Measurements from ENCODE around the gene NUDCD2.
A peak's percentile ranks its signal among the peaks of the same experiment; 100 is the strongest.
"Not testable (repeated sequence)": the region's sequence is repeated elsewhere in the genome, so short reads cannot be mapped to it uniquely, and the experiment has no call there.

Gene NUDCD2

DNA sequence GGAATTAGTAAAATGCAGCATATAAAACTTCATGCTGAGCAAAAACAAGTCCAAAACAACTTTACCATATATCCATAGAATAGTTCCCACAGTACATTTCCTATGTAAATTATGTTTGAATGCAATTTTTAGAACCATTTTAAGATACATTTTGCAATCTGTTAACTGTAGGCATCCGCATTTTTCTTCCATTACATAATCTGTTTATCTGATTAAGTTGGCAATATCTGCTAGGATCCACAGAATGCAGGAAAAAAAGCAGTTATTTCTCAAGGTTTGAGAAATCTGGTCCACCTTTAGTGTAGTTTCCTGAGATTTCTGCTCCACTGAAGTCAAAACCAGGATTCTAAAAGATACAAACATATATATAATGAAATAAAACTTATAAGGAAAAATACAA is 6.2 kb downstream of the NUDCD2 start:
- Mint-ChIP-seq H3K9me3 (no peaks in the 10 kb centered on the region), H3K4me3 (no peak overlapping the region), H3K27ac (no peak overlapping the region), H3K36me3 (ENCODE audit: low read depth) (peaks cover 58% of the 10 kb centered on the region), H3K27me3 (no peaks in the 10 kb centered on the region), H3K4me1 (ENCODE audit: low read depth) (peaks cover 33% of the 10 kb centered on the region)

DNA sequence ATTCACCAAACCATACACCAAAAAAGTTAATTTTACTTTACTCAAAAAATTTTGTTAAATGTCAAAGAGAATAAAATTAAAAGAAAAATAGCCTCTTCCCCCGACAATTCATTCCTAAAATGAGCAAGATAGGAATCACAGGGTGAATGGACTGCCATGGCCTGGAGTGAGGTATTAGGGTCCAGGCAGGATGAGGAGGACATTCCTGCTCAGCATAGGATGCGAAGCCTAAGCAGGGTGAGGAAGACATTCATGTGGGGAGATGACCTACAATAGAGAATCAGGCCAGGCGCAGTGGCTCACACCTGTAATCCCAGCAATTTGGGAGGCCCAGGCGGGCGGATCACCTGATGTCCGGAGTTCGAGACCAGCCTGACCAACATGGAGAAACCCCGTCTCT is 8.4 kb downstream of the NUDCD2 start:
- H3K27me3 Mint-ChIP-seq: no peaks in the 10 kb centered on the region
- H3K9me3 Mint-ChIP-seq: no peaks in the 10 kb centered on the region
- no peak overlapping the region for H3K4me3 Mint-ChIP-seq
- H3K27ac Mint-ChIP-seq: no peak overlapping the region
- H3K36me3 Mint-ChIP-seq (ENCODE audit: low read depth): peaks cover 63% of the 10 kb centered on the region
- H3K4me1 Mint-ChIP-seq (ENCODE audit: low read depth): peaks cover 18% of the 10 kb centered on the region

DNA sequence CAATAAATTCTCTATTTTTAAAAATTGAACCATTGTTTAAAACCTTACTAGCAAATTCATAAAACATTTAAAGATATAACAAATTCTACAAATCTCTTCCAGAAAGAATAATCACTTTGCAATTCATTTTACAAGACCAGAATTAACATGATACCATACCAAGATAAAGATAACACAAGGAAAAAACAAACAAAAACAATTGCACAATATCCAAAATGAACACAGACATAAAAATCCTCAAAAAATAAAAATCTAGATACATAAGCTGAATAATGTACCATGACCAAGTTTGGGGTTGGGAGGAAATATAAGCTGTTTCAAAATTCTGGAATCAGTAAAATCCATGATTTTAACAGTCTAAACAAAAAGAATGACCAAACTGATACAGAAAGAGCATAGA is 11.4 kb downstream of the NUDCD2 start:
- Mint-ChIP-seq H3K36me3 (ENCODE audit: low read depth) (peaks cover 58% of the 10 kb centered on the region), H3K4me3 (no peak overlapping the region), H3K27ac (no peak overlapping the region)

DNA sequence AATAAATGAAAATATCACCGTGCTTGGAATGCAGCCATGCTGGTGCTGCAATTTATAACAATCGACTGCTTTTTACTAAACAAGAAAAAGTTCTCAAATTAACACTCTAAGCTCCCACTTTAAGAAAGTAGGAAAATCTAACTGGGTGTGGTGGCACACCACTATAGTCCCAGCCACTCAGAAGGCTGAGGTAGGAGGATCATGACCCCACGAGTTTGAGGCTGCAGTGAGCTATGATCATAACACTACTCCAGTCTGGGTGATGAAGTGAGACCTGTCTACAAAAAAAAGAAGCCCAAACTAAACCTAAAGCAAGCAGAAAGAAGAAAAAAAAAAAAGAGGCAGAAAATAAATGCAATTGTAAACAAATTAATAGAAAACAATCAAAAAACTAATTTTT is 12.0 kb downstream of the NUDCD2 start:
- Mint-ChIP-seq H3K36me3 (ENCODE audit: low read depth) (peaks cover 56% of the 10 kb centered on the region), H3K4me3 (no peak overlapping the region), H3K4me1 (ENCODE audit: low read depth) (peaks cover 3% of the 10 kb centered on the region), H3K27ac (peak overlapping the region; percentile 36), H3K9me3 (no peaks in the 10 kb centered on the region), H3K27me3 (no peaks in the 10 kb centered on the region)

More for the DNA sequence above, 11.4 kb downstream of the NUDCD2 start:
- Mint-ChIP-seq H3K4me1 (ENCODE audit: low read depth) (peaks cover 4% of the 10 kb centered on the region), H3K27me3 (no peaks in the 10 kb centered on the region), H3K9me3 (no peaks in the 10 kb centered on the region)

DNA sequence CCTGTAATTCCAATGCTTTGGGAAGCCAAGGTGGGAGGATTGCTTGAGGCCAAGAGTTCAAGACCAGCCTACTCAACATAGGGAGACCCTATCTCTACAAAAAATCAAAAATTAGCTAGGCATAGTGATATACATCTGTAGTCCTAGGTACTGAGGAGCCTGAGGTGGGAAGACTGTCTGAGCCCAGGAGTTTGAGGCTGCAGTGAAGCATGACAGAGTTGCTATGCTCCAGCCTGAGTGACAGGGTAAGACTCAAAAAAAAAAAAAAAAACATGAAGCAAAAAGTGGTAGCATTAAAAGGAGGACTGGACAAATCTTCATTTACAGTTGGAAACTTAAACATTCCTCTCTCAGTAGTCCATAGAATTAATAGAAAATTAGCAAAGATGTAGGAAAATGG is 12.7 kb downstream of the NUDCD2 start:
- H3K36me3 Mint-ChIP-seq (ENCODE audit: low read depth): peaks cover 59% of the 10 kb centered on the region
- no peak overlapping the region for H3K4me3 Mint-ChIP-seq
- no peak overlapping the region for H3K27ac Mint-ChIP-seq
- H3K9me3 Mint-ChIP-seq: no peaks in the 10 kb centered on the region
- no peaks in the 10 kb centered on the region for H3K27me3 Mint-ChIP-seq
- H3K4me1 Mint-ChIP-seq (ENCODE audit: low read depth): no peaks in the 10 kb centered on the region

DNA sequence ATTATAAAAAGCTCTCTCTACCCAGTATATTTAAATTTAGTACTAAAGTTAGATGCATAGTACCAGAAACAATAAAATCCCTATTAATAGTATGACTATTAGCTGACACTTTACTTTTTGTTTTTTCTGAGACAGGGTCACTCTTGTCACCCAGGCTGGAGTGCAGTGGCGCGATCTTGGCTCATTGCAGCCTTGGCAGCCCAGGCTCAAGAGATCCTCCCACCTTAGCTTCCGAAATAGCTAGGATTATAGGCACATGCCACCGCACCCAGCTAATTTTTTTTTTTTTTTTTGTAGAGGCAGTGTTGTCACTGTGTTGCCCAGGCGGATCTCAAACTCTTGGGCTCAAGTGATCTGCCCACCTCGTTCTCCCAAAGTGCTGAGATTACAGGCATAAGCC is 14.6 kb downstream of the NUDCD2 start:
- no peaks in the 10 kb centered on the region for H3K27me3 Mint-ChIP-seq
- H3K4me1 Mint-ChIP-seq (ENCODE audit: low read depth): peaks cover 11% of the 10 kb centered on the region
- H3K9me3 Mint-ChIP-seq: no peaks in the 10 kb centered on the region
- H3K27ac Mint-ChIP-seq: no peak overlapping the region
- peaks cover 67% of the 10 kb centered on the region for H3K36me3 Mint-ChIP-seq (ENCODE audit: low read depth)
- no peak overlapping the region for H3K4me3 Mint-ChIP-seq

DNA sequence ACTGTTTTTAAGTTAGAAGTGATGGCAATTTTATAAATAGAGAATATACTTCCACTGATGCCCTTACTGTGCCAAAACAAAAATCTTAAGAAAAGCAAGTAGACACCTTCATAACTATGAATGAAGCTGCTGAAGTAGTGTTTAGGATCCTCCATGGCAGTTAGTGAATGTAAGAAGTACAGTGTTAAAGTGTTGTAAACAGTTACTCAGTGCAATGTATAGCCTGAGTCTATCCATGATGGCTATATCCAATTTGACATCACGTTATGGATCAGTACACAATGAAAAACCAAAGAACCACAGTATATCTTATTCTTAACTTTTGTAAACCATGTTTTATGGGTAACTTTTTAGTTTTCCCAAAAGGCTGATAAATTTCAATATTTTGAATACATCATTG is 15.4 kb downstream of the NUDCD2 start:
- no peak overlapping the region for H3K27ac Mint-ChIP-seq
- no peak overlapping the region for H3K4me3 Mint-ChIP-seq
- H3K27me3 Mint-ChIP-seq: no peaks in the 10 kb centered on the region
- H3K4me1 Mint-ChIP-seq (ENCODE audit: low read depth): peaks cover 17% of the 10 kb centered on the region
- H3K36me3 Mint-ChIP-seq (ENCODE audit: low read depth): peaks cover 71% of the 10 kb centered on the region
- H3K9me3 Mint-ChIP-seq: no peaks in the 10 kb centered on the region

DNA sequence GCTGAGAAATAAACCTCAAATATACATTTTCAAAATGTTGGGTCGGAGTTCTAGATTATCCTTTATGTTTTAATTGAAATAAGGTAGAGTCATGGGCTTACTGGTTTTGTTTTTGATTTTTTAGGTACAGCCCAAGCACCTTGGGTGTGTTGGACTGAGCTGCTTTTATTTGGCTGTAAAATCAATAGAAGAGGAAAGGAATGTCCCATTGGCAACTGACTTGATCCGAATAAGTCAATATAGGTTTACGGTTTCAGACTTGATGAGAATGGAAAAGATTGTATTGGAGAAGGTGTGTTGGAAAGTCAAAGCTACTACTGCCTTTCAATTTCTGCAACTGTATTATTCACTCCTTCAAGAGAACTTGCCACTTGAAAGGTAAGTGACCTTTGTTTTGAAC is 18.9 kb downstream of the NUDCD2 start:
- no peaks in the 10 kb centered on the region for H3K27me3 Mint-ChIP-seq
- H3K9me3 Mint-ChIP-seq: no peaks in the 10 kb centered on the region
- H3K4me3 Mint-ChIP-seq: no peak overlapping the region
- H3K27ac Mint-ChIP-seq: no peak overlapping the region
- peaks cover 47% of the 10 kb centered on the region for H3K36me3 Mint-ChIP-seq (ENCODE audit: low read depth)
- H3K4me1 Mint-ChIP-seq (ENCODE audit: low read depth): peaks cover 43% of the 10 kb centered on the region

DNA sequence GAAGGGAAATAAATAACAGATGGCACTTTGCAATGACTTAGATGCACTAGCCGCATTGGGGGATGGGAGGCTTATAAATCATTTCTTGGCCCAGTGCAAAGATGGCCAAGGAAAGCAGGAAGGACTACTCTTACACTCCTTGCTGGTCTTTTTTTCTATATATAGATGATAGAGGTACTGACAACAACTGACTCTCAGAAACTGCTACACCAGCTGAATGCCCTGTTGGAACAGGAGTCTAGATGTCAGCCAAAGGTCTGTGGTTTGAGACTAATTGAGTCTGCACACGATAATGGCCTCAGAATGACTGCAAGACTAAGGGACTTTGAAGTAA is 20.8 kb downstream of the NUDCD2 start:
- Mint-ChIP-seq H3K4me1 (ENCODE audit: low read depth) (peaks cover 48% of the 10 kb centered on the region), H3K9me3 (no peaks in the 10 kb centered on the region), H3K4me3 (peak overlapping the region; percentile 91)

DNA sequence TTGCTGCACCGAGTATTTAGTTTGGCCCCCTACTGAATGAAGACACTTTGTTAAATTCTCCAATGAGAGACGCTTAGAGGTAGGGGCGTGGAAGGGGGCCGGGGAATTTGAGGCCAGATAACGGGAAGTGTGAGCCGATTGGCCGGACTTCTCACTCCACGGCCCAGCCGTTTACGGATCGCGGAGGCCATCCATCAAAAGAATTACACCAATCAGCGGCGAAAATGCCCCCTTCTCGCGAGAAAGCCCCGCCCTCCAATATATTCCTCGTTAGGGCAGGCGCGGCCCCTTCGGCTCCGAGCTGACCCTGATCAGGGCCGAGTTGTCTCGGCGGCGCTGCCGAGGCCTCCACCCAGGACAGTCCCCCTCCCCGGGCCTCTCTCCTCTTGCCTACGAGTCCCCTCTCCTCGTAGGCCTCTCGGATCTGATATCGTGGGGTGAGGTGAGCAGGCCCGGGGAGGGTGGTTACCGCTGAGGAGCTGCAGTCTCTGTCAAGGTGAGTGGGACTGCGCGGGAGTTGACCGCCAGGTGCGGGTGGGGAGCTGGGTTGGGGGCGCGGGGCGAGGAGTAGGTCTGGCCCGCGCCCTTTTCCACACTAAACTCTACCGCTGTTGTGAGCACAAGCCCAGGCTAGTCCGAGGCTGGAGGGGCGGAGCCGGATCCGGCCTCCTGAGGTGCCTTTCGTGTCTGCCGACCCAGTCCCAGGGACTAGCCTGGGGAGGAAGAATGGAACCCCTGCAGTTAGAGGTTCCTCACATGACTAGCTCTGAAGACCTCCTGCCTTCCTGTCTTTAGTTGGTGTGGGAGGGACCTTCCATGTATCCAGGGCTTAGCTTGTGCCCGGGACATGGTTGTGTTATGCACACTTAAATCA is 22.4 kb downstream of the NUDCD2 start, which contains the start of gene CCNG1:
CCNG1 (plus strand) TSS at position 287 of the 874 bp plus-strand sequence. CDS start 1,662 bp downstream, outside the sequence.
- Mint-ChIP-seq H3K36me3 (ENCODE audit: low read depth) (peaks cover 33% of the 10 kb centered on the region), H3K9me3 (no peaks in the 10 kb centered on the region)

More for the DNA sequence above, 20.8 kb downstream of the NUDCD2 start:
- H3K36me3 Mint-ChIP-seq (ENCODE audit: low read depth): peaks cover 40% of the 10 kb centered on the region
- no peaks in the 10 kb centered on the region for H3K27me3 Mint-ChIP-seq
- no peak overlapping the region for H3K27ac Mint-ChIP-seq

DNA sequence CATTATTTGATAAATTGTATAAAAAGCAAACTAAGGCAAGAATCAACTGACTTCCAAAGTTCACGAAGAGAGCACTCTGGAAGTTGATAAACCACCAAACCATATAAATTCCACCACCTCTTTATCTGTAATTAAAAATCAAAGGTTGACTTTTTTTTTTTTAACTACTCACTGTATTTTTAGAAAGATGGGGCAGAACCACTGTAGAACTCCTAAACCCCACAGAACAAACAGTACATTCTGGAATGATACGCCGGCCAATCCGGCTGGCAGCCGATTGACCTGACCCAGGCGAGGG is 22.9 kb downstream of the NUDCD2 start:
- no peaks in the 10 kb centered on the region for H3K27me3 Mint-ChIP-seq
- peak overlapping the region; percentile 91 for H3K4me3 Mint-ChIP-seq
- peaks cover 27% of the 10 kb centered on the region for H3K36me3 Mint-ChIP-seq (ENCODE audit: low read depth)
- H3K4me1 Mint-ChIP-seq (ENCODE audit: low read depth): peaks cover 48% of the 10 kb centered on the region
- H3K27ac Mint-ChIP-seq: peak overlapping the region; percentile 88
- H3K9me3 Mint-ChIP-seq: no peaks in the 10 kb centered on the region

More for the DNA sequence above, 22.4 kb downstream of the NUDCD2 start, which contains the start of gene CCNG1:
- Mint-ChIP-seq H3K27me3 (no peaks in the 10 kb centered on the region), H3K4me3 (peak within 1 kb of the TSS; percentile 91), H3K27ac (peak within 1 kb of the TSS; percentile 88), H3K4me1 (ENCODE audit: low read depth) (peaks cover 48% of the 10 kb centered on the region)

DNA sequence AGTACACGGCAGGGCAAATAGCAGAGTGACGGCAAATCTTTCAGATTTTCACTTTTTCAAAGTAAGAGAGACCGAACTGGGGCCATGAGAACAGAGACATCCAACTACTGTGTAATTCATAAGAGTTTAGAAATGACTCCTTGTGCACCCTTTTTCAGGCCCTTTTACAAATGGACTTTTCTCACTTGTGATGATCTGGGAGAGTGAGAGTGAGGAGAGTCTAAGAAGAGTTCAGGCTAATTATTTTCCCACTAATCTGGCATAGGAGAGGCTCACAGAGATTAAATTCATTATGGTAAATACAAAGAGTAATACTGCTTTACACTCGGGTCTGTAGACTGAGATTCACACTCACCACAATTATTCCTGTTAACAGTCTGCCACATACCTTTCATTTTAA is 23.4 kb downstream of the NUDCD2 start:
- peak overlapping the region; percentile 91 for H3K4me3 Mint-ChIP-seq
- no peaks in the 10 kb centered on the region for H3K27me3 Mint-ChIP-seq
- no peaks in the 10 kb centered on the region for H3K9me3 Mint-ChIP-seq
- peaks cover 24% of the 10 kb centered on the region for H3K36me3 Mint-ChIP-seq (ENCODE audit: low read depth)
- peak overlapping the region; percentile 88 for H3K27ac Mint-ChIP-seq
- peaks cover 48% of the 10 kb centered on the region for H3K4me1 Mint-ChIP-seq (ENCODE audit: low read depth)

DNA sequence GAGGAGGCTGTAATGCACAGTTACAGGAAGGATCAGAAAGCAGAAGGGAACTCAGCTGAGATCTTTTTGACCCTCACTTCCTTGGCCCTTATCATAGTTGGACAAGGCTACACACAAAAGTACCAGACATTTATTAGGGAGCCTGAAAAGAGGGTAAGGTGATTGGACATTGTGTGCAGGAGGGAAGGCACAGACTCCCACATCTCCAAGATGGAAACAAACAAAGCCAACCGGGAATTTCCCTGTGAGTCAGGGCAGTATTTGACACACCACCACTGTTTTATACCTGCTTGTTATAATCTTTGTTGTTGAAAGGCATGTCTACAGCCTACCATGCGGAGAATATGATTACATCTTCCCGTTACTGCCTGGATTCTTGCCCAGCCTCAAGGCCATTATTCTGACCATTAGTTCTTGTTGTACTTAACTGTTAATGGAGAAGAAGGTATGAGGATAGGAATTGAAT is 25.5 kb downstream of the NUDCD2 start:
- Mint-ChIP-seq H3K27ac (no peak overlapping the region), H3K36me3 (ENCODE audit: low read depth) (peaks cover 5% of the 10 kb centered on the region), H3K4me1 (ENCODE audit: low read depth) (peaks cover 30% of the 10 kb centered on the region), H3K4me3 (no peak overlapping the region), H3K27me3 (no peaks in the 10 kb centered on the region), H3K9me3 (no peaks in the 10 kb centered on the region)

DNA sequence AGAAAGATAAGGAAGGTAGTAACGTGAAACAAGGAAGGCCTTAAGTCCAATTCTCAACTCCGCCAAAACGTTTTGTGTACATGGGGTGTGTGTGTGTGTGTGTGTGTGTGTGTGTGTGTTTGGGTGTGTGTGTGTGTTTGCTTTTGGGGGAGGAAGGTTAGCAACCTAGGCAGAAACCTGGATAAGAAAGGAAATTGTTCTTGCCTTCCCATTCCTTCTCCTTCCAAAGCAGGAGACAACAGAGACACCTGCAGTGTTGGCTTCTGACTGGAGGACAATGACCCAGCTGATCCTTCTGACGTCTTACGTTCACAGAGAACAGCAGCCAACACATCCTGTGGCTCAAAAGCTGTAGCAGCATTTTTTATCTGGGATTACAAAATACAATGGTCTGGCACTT is 26.6 kb downstream of the NUDCD2 start:
- H3K9me3 Mint-ChIP-seq: no peaks in the 10 kb centered on the region
- H3K27ac Mint-ChIP-seq: no peak overlapping the region
- no peaks in the 10 kb centered on the region for H3K27me3 Mint-ChIP-seq
- H3K4me3 Mint-ChIP-seq: no peak overlapping the region
- H3K36me3 Mint-ChIP-seq (ENCODE audit: low read depth): no peaks in the 10 kb centered on the region
- peaks cover 18% of the 10 kb centered on the region for H3K4me1 Mint-ChIP-seq (ENCODE audit: low read depth)

DNA sequence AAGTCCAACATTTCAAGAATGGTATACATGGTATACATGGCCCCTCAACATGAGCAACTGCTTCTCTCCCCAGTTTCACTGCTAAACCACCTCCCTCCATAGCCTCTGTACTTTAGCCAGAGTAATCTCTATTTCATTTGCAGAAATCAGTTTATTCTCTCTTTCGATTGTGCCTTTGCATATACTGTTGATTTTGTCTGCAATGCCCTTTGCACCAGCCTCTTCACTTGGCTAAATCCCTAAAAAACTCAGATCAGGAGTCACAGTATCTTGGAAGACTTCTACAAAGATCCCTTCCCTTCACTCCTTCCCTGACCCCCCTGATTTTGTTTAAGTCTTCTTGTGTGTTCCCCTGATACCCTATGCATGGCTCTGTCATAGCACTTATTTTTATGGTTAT is 27.4 kb downstream of the NUDCD2 start:
- Mint-ChIP-seq H3K36me3 (ENCODE audit: low read depth) (no peaks in the 10 kb centered on the region), H3K27me3 (no peaks in the 10 kb centered on the region), H3K9me3 (no peaks in the 10 kb centered on the region), H3K4me3 (no peak overlapping the region), H3K27ac (no peak overlapping the region), H3K4me1 (ENCODE audit: low read depth) (peaks cover 15% of the 10 kb centered on the region)

DNA sequence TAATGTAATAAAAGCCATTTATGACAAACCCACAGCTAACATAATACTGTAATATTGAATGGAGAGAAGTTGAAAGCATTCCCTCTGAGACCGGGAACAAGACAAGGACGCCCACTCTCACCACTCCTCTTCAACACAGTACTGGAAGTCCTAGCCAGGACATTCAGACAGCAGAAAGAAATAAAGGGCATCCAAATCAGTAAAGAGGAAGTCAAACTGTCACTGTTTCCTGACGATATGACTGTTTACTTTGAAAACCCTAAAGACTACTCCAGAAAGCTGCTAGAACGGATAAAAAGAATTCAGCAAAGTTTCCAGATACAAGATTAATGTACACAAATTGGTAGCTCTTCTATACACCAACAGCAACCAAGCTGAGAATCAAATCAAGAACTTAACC is 33.8 kb downstream of the NUDCD2 start:
- not testable (repeated sequence) for H3K27ac Mint-ChIP-seq; H3K4me1 Mint-ChIP-seq (ENCODE audit: low read depth); H3K9me3 Mint-ChIP-seq; H3K27me3 Mint-ChIP-seq; H3K4me3 Mint-ChIP-seq; H3K36me3 Mint-ChIP-seq (ENCODE audit: low read depth)

Measured in stimulated activated naive CD8-positive, alpha-beta T cell treated with anti-CD3 and anti-CD28 coated beads, Interleukin-15, Interleukin-2, amounts not matched to agents 100 ng/mL and 50 ng/mL, for 24 hours (primary cell).